HG02938 (cell line): ENCODE measurements around the gene OMP.
"Not testable (repeated sequence)": the region's sequence is repeated elsewhere in the genome, so short reads cannot be mapped to it uniquely, and the experiment has no call there.

Experiments
- ATAC-seq: cut with Tn5 transposase; IDR thresholded peaks from one replicate; pipeline ENCODE4 v1.9.1; 2021; ENCODE audit warnings: mild to moderate bottlenecking, moderate library complexity; ENCODE audit not compliant: unreplicated experiment

OMP gene

DNA sequence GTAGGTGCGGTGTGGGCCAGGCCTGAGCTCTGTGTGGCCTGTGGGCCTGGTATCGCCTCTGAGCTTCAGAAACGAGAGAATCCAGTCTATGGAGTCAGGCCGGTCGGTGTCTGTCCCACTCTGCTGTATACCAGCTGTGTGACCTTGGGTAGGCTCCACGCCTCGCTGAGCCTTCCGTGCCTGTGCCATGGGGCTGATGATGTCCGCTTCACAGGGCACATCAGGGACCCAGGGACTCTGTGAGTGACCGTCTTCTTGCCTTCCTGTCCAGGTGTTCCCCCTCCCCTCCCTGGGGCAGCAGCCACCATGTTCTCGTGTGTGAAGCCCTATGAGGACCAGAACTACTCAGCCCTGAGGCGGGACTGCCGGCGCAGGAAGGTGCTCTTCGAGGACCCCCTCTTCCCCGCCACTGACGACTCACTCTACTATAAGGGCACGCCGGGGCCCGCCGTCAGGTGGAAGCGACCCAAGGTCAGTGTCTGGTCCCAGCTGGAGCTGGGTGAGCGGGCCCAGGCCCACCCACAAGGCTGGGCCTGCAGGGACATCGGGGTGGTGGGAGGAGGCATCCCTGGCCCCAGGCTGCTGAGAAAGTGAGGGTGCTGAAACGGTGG lies 18.0 kb upstream of the OMP start:
- no peak for ATAC-seq

DNA sequence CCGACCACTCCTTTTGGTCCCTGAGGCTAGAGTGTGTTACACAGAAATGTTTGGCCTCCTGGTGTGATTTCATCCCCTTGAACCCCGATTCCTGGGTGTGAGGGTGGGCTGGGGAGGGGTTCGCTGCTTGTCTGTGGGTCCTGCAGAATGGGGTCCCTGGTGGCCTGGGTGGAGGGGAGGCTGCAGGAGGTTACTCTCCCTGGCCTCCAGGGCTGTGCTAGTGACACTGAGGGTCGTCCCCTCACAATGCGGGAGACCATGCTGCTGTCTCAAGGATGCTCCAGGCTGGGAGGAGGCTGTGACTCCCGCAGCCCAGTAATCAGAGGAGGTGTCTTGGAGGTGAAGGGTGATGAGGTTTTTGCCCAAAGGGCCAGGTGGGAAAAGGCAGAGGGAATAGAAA lies 17.0 kb upstream of the OMP start:
- ATAC-seq, result no peak

DNA sequence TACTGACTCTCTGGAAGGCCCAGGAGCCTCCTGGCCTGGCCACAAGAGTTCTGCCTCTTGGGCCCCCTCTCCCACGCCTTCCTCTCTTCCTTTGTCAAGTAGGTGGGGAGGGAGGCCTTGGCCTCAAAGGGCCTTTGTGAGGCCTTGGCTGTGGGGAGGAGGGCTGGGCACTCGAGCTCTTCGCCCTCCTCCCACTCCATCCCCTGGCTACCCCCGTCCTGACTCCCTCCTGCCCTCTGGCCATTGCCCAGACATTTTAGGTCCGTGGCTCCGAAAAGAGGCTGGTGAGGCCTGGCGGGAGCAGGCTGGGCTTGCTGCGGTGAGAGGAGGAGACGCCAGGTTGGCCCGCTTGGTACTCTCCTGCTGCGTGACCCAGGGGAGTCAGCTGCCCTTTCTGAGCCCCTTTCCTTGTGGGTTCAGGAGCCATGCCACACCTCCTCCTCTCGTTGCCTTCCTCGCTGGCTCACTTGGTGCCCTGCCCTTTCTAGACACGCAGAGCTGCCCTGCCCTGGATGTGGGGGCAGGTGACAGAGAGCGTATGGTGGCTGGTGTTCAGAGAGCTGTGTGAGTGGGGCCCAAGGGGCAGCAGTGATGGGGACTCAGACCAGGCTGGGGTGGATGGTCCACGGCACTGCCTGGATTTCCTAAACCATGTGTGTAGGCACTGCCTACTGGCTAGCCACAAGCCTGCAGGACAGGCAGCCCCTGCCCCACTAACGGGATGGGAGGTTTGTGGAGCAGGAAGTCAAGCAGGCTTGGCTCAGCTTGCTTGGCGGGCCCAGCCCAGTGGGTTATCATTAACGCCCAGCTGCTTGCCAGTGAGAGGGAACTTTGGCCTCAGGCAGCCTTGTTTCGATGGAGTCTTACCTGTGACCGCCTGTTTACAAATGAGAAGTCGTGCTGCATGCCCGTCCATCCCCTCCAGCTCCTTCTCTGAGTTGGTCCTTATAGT lies 15.8 kb upstream of the OMP start:
- no peak for ATAC-seq

DNA sequence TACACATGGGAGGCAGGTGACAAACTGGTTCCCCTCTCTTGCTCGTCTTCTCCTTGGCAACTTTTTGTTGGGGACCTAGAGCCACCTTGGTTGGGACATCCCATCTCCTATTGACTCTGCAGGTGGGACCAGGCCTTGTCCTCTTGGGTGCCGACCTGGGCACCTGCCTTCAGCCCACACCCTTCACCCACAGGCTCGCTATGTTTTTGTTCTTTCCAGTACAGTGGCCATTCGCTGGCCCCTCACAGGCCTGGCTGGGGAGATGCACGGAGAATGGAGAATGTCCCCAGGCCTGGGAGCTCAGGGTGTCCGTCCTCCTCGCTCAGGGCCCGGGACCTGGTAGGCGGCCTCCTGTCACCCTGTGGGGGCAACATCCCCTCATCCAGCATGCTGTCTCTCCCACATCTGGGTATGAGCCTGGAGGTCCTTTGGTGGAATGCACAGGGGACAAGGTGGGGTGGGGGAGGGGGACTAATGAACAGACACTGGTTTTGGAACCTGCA lies 14.9 kb upstream of the OMP start:
- ATAC-seq, result no peak

DNA sequence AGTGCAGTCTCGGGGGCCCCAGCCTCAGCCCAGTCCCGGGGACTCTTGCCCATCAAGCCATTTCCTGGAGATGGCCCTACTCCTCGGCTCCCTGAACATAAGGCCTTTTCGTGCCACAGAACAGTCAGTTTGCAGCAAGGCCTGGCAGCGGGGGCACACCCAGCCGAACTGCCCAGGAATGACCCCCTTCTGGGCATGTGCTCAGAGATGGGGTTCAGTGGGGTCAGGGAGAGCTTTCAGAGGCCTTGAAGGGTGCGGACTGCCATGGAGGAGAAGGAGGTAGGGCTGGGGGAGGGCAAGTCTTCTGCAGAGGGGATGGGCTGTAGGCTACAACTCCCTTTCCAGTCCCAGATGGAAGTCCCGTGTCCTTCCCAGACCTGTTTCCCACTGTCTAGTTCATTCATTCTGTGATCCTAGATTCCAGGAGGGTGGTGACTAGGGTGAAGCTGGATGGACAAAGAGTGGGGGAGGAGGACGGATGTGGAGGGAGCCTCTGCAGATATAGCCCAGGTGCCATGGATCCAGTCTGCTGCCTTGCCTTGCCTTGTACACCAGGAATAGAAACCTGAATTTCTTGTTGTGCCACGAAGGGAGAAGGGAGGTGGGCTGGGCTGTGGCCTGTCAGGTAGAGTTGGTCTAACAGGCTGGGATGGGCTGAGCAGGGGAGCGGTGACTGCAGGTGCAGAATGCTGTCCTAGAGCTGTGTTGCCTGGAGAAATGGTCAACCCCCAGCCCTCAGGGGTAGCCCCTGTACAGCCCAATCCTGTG lies 14.2 kb upstream of the OMP start:
- ATAC-seq, result no peak

DNA sequence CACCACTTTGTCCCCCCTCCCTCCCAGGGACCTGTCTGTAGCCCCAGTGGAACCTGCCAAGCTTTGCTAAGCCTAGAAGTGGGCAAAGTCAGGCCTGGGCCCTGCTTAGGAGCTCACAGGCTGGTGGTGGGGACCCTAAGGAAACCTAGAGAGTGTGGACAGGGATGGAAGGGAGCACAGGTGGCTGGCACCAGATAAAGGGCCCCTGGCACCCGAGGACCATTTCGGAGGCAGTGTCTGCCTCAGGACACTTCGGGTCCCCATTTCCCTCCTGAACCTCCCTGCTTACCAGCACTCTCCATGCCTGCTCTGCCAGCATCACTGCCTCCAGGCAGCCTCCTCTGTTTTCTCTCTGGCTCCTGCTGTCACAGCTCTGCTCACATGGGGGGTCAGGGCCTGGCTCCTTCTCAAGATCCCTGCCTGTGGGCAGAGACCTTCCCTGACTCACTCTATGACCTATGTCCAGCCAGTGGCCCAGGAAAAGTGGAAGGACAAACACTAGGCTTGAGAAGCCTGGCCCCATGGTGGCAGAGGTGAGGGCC lies 13.6 kb upstream of the OMP start:
- ATAC-seq, result no peak

DNA sequence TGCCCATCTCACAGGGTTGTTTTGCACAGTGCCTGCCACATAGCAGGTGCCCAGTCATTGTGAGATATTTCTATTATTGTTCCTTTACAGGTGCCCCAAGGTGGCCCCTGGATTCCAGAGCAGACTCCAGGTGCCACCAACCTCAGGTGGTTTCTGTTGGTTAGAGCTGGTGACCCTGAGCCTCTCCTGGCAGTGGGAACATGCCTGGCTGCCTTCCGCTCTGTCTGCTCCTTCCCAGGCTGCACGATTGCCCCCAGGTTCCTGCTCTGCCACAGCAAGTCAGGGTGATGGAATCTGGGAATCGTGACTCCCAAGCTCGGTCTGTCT lies 12.6 kb upstream of the OMP start:
- ATAC-seq, result no peak

DNA sequence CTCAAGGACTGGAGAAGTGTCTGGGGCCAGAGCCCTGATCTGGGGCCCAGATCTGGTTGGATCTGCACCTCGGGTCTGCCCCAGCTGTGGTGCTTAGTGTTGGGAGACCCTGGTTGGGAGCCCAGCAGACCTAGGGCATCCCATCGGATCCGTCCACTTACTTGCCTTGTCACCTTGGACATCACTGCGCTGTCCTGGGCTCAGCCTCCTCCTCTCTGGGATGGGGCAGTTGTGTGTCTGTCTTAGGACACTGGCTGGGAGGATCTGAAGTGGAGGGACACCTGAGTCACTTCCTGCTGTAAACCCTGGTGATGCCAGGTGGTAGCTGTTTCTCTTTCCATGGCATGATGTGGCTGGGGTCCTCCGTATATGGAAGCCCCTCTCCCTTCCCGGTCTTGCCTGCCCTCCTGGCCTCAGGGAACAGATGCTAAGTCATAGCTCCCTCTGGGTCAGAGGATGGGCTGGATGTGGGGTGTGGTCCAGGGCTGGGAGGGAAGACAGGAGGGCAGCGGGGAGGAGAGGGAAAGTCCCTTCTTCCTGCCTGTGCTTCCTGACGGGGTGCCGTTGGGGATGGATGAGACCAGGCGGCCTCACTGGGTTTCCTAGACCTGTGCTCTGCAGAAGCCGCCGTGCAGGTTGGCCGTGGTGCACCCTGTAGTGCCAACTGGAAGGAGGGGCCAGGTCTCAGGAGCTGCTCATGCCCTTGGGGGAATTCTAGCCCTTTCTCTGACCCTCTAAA lies 12.1 kb upstream of the OMP start:
- ATAC-seq, result peak; percentile 17

DNA sequence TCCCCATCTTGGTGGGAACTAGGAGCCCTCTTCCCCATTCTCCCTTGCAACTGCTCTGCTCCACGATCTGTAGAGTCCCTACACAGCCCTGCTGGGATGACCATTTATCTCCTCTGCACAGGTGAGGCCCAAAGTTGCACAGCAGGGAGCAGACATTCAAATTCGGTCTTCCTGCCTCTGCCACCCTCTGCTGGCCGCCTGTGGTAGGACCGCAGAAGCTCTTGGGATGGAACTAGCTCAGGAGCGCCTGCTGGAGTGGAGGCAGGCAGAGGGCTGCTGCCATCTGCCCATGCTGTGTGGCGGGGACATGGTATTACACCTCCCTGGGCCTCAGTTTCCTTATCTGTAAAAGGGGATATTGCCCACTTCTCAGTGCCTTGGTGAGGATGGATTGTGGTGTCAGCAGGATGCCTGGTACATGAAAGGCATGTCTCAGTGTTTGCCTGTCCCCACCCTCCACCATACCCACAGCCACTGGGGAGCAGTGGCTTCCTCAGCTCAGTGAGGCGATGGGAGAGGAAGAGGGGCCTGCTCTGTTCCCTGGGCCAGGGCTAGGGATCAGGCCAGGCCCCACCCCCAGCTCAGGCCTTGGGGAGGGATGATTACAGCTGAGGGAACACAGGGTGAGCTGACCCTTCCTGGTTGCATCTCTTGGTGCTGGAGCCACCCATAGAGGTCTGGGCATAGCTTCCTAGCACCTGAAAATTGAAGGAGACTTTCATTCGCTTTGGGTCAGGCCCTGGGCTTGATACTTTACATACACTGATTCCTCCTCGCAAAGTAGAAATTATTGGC lies 11.3 kb upstream of the OMP start:
- peak; percentile 75 for ATAC-seq

DNA sequence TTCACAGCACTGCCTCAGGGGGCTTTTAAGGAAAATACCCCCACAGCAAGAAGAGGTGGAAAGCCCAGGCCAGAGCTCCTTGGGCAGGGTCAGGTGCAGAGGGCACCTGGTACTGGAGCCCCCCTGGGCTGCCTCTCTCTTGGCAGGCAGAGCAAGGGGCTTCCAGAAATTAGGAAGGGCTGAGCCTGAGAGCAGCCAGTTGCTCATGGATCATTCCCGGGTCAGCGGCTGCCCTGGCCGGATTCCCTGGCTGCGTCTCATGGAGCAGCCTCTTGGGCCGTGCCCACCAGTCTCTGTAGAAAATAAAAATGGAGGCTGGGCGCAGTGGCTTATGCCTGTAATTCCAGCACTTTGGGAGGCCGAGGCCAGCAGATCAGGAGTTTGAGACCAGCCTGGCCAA lies 10.3 kb upstream of the OMP start:
- no peak for ATAC-seq

DNA sequence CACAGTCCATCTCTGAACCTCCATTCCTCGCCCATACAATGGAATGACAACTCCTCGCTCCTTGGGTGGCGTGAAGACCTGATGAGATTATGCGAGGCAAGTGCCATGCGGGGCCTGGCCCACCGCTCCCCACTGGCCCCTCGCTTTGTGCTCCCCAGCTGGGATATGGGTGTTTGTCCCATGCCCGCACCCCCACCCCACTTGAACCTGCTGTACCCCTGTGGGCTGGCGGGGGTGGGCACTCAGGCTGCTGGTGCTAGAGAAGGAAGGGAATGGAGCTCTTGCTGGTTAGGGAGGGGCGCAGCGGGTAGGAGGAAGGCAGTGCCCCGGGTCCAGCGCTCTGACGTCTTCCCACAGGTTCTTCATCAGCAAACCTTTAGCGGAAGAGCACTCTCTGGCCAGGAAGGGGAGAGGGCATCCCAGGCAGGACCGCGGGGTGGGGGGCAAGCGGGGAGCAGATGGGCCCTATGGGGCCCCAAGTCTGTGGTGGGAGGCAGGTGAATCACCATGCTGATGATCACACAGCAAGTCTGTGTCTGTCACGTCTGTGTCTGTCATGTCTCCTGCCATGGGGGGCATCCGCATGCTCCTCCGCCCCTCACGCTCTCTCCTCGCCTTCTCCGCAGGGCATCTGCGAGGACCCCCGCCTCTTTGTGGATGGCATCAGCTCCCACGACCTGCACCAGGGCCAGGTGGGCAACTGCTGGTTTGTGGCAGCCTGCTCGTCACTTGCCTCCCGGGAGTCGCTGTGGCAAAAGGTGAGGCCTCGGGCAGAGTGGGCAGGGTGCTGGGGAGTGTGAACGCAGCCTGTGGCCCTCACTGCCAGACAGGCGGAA lies 9.4 kb upstream of the OMP start:
- no peak for ATAC-seq

DNA sequence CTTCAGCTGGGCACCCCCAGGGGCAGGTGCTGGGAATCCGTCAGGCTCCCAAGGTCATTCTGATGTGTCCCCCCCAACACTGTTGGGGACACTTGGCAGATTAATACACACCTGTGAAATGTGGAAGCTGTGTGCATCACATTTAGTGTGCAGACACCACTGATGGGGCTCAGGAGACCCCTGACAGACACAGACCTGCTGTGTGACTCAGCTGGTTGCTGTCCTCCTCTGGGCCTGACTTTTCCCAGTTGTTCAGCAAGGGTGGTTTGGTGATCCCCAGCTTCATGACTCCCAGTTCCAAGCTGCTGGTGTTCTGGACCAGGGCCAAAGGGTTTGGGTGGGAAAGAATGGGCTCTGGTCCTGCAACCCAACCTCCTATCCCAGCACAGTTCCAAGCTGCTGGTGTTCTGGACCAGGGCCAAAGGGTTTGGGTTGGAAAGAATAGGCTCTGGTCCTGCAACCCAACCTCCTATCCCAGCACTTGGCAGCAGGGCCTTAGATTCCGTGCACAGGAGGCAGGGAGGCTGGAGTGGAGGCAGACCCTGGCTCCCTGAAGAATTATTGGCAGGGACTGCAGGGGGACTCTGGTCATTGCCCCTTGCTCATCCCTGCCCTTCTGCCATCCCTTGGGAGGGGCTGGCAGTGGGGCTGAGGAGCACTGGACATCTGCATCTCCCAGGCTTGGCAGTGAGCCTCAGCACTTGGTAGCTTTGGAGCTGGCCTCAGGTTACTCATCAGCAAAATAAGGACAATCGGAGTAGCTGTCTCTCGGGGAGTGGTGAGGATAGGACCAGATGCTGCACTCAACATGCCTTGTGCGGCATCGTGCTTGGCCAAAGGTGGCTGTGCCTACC lies 8.4 kb upstream of the OMP start:
- no peak for ATAC-seq

DNA sequence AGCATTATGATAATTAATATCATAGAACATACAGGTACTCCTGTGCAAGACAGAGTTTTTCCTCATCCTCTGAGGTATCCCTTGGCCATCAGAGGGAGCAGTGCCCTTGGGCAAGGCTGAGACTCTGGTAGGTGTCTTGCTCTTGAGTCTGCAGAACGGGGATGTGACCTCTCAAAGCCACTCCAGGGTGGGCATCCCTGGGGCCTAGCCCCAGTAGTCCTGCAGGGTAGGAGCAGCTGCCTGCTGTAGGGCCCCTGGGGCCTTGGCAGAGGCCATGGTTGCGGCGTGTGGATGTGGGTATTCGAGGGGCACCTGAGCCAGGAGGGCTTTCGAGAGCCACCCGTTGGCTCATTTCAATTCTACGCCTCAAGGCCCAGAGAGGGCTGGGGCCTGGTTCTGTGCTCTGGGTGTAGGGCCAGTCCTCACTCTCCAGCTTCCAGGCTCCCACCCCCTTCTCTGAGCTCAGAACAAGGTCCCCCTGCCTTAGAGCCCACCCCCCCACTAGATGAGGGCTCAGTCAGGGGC lies 7.7 kb upstream of the OMP start:
- ATAC-seq, result no peak

DNA sequence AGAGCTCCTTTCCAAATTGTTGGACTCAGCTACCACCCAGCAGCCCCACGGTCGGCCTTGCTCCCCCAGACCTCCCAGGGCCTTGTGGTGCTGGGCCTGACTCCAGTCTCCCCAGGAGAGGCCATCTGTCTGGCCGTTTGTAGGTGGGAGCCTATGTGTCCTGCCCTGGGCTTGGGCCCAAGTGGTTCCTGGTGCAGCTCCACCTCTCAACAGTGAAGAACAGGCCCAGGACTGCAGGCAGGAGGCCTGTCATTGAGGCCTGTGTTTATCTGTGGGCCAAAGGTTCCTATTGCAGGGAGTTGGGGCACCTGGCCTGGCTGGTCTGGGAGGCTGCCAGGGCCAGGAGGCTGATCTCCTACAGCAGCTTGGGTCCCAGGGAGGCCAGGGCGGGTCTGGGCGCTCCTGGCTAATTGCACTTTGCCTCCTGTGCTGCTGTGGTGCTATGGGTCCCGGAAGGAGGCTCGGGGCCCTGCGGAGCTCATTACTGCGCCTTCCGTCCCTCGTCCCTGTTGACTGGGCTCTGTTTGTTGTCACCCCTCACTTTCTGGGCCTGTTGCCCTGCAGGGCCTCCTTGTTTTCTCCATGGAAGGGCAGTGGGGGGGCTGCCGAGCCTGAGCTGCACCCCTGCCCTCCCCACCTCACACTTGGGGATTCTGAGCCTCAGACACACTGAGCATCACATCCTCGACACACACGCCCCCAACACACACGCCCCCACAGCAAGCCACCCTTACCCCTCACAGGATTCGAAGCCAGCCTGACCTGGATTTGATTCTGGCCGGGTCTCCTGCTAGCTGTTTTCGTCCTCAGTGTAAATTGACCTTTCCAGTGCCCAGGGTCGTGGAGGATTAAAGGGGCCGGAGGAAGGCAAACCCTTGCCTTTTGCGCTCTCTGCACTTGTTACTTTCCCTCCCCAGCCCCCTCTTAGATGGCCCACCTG lies 6.8 kb upstream of the OMP start:
- ATAC-seq, result no peak

DNA sequence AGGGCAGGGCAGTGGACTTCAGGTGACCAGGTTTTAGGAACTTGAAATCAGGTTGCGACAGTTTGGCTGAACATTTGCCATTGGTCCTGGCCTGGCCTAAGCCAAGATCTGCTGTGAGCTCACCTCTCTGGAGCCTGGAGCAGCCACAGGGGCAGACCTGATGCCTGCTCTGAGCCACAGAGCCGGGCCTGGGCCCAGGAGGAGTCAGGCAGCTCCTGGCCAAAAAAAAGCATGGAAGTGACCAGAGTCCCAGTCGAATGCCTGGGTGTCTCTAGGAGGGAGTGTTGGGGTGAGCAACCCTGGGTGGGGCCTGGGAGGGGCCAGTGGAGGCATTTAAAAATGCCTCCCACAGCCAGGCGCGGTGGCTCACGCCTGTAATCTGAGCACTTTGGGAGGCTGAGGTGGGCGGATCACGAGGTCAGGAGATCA lies 6.0 kb upstream of the OMP start:
- ATAC-seq, result no peak

DNA sequence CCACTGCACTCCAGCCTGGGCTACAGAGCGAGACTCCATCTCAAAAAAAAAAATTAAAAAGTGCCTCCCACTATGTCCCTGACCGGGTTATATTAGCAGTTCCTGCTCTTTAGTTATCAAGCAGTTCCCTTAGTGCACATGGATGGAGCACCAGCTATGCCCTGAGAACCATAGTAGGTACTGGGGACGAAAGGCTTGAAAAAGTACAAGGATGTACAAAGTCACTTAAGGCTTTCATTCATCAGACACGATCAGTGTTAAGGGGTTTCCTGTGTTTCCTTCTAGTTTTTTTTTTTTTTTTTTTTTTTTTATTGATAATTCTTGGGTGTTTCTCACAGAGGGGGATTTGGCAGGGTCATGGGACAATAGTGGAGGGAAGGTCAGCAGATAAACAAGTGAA lies 5.5 kb upstream of the OMP start:
- ATAC-seq, result not testable (repeated sequence)
